Suprapubic skin (tissue), 4 donors: Measurements from ENCODE around the gene EAF1. TPM values are rescaled to one million over a fixed set of nuclear protein-coding genes. Genes with fewer than 3 reads are reported as not detected.
"Not testable (repeated sequence)": the region's sequence is repeated elsewhere in the genome, so short reads cannot be mapped to it uniquely, and the experiment has no call there.

Experiments used
- DNase-seq, 2 donors: peaks; one replicate each; pipeline ENCODE4 v3.0.0-alpha.2; 2019; ENCODE audit warnings: low spot score in 2 of 2
- H3K27ac ChIP-seq: fragments of 200-600 bp; sonication (generic); one replicate; pipeline ENCODE4 v1.5.1; 2019
- H3K27me3 ChIP-seq: fragments of 200-600 bp; sonication (generic); one replicate; pipeline ENCODE4 v1.5.1; 2019
- H3K36me3 ChIP-seq: fragments of 200-600 bp; sonication (generic); one replicate; pipeline ENCODE4 v1.5.1; 2019
- H3K4me1 ChIP-seq: fragments of 200-600 bp; sonication (generic); one replicate; pipeline ENCODE4 v1.5.1; 2019
- H3K4me3 ChIP-seq: fragments of 200-600 bp; sonication (generic); one replicate; pipeline ENCODE4 v1.5.1; 2019; ENCODE audit warnings: mild to moderate bottlenecking
- H3K9me3 ChIP-seq: fragments of 200-600 bp; sonication (generic); one replicate; pipeline ENCODE4 v1.5.1; 2019
- EP300 ChIP-seq: sonication (generic); formaldehyde crosslinking; IDR thresholded peaks from one replicate; pipeline ENCODE4 v1.6.1; 2017; ENCODE audit warnings: antibody characterized with exemption
- POLR2A ChIP-seq, 2 donors: fragments of 450-650 bp; IDR thresholded peaks; one replicate each; pipeline ENCODE4 v1.6.1; 2017; ENCODE audit warnings: antibody characterized with exemption in 2 of 2, mild to moderate bottlenecking in 2 of 2, moderate library complexity in 2 of 2
- POLR2AphosphoS5 ChIP-seq, 3 donors: sonication (generic); formaldehyde crosslinking; IDR thresholded peaks; one replicate each; pipeline ENCODE4 v1.6.1; 2017; ENCODE audit warnings: antibody characterized with exemption in 3 of 3
- WGBS: methylation state at CpG from one replicate; pipeline ENCODE4 v1.1.5; 2018; 5-methylcytosine and 5-hydroxymethylcytosine counted together
- total RNA-seq, 4 donors: library from RNA; depleted of rRNA; stranded (reverse); fragments of >200 nt; gene quantifications; one replicate each; pipeline ENCODE4 v1.1.0, GENCODE V29; 2016
- TF ChIP-seq, protein P1 (sequence below), 2 donors: fragments of 200-600 bp in 1 of 2; fragments of 450-650 bp in 1 of 2; sonication (generic) in 1 of 2; IDR thresholded peaks; one replicate each; pipeline ENCODE4 v1.5.1; 2016 to 2019; ENCODE audit warnings: antibody characterized with exemption in 2 of 2, mild to moderate bottlenecking in 1 of 2, moderate library complexity in 1 of 2

The EAF1 gene
- total RNA-seq, 4 donors from 2014 or later: 33.4 to 52.3 (median 42.7) TPM

DNA sequence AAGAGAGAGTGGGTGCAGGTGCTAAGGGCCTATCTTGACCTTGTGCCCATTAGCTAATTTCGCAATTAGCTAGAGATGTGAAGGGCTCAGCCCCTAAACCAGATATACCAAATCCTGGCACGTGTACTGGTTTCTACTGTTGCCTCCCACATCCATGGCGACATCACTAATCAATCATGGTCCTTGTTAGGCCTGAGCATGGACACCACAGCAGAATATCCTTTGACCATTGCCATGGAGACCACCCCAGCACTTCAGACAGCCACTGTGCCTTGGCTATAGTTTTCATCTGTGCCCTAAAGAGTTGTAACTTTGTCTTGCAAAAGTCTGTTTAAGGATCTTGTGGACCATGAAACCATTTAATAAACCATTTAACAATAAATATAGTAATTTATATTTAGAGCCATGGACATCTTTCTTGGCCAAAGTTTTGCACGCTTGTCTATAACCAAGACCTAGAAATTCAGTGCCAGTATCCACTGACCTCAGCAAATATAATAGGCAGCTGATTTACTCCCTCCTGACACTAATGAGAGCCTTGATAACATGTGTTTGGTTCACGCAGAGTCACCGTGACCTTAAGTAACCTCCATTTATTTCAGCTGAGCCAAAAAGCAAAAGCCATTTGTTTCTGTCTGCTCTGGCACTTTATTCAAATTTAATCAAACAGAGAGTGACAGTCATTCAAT is 50.7 kb downstream of the EAF1 start:
- H3K27ac ChIP-seq: no peak overlapping the region
- TF ChIP-seq EP300 (no peak), POLR2A (IDR thresholded peaks at IDR 0.05) (no peak), POLR2AphosphoS5 (IDR thresholded peaks at IDR 0.05) (no peak)
- TF ChIP-seq, protein P1, sequence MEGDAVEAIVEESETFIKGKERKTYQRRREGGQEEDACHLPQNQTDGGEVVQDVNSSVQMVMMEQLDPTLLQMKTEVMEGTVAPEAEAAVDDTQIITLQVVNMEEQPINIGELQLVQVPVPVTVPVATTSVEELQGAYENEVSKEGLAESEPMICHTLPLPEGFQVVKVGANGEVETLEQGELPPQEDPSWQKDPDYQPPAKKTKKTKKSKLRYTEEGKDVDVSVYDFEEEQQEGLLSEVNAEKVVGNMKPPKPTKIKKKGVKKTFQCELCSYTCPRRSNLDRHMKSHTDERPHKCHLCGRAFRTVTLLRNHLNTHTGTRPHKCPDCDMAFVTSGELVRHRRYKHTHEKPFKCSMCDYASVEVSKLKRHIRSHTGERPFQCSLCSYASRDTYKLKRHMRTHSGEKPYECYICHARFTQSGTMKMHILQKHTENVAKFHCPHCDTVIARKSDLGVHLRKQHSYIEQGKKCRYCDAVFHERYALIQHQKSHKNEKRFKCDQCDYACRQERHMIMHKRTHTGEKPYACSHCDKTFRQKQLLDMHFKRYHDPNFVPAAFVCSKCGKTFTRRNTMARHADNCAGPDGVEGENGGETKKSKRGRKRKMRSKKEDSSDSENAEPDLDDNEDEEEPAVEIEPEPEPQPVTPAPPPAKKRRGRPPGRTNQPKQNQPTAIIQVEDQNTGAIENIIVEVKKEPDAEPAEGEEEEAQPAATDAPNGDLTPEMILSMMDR (IDR thresholded peaks at IDR 0.05): no peak
- no peaks in the 10 kb centered on the region for H3K36me3 ChIP-seq
- peaks cover 7% of the 10 kb centered on the region for H3K4me1 ChIP-seq
- H3K4me3 ChIP-seq: no peak overlapping the region
- H3K27me3 ChIP-seq: no peaks in the 10 kb centered on the region
- H3K9me3 ChIP-seq: no peaks in the 10 kb centered on the region
- DNase-seq: peak in 1 of 2 donors; percentile 1
- 67% methylated on average over 6 of the region's 6 CpGs for WGBS

DNA sequence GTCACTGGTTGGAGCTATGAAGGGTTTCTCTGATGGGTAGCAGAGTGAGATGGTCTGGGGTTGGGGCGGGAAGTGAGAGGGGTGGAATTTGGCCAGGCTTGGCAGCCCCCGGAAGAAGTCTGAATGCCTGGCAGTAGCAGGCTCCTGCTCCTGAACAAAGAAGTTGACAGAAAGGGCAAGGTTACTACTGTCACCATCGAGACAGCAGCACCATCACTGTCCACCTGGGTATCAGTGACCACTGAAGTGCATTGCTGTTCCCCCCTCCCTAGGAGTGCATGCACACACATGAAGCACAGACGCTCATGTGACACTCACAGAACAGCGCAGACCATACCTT is 51.2 kb downstream of the EAF1 start:
- DNase-seq: peak in 1 of 2 donors; percentile 29
- no peak overlapping the region for H3K27ac ChIP-seq
- H3K4me1 ChIP-seq: peaks cover 7% of the 10 kb centered on the region
- no peaks in the 10 kb centered on the region for H3K36me3 ChIP-seq
- TF ChIP-seq, protein P1 (IDR thresholded peaks at IDR 0.05): no peak
- H3K9me3 ChIP-seq: no peaks in the 10 kb centered on the region
- 75% methylated on average over 5 of the region's 5 CpGs for WGBS
- no peaks in the 10 kb centered on the region for H3K27me3 ChIP-seq
- H3K4me3 ChIP-seq: no peak overlapping the region

- peaks cover 7% of the 10 kb centered on the region for H3K4me1 ChIP-seq
- peak in 1 of 2 donors; percentile 12 for DNase-seq
- TF ChIP-seq POLR2AphosphoS5 (IDR thresholded peaks at IDR 0.05) (no peak), EP300 (no peak), POLR2A (IDR thresholded peaks at IDR 0.05) (no peak)
- TF ChIP-seq, protein P1 (IDR thresholded peaks at IDR 0.05): no peak
- no peak overlapping the region for H3K27ac ChIP-seq
- no peaks in the 10 kb centered on the region for H3K27me3 ChIP-seq
- H3K9me3 ChIP-seq: no peaks in the 10 kb centered on the region
- H3K36me3 ChIP-seq: no peaks in the 10 kb centered on the region
- H3K4me3 ChIP-seq: no peak overlapping the region
These were observed 52.2 kb downstream of the EAF1 start for GRCh38 chr3:15479400-15480224.

DNA sequence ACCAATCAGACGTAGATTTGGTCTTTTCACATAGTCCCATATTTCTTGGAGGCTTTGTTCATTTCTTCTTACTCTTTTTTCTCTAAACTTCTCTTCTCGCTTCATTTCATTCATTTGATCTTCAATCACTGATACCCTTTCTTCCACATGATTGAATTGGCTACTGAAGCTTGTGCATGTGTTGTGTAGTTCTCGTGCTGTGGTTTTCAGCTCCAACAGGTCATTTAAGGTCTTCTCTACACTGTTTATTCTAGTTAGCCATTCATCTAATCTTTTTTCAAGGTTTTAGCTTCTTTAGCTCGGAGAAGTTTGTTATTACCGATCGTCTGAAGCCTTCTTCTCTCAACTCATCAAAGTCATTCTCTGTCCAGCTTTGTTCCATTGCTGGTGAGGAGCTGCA is 57.2 kb downstream of the EAF1 start:
- not testable (repeated sequence) for H3K9me3 ChIP-seq, H3K36me3 ChIP-seq, H3K4me3 ChIP-seq, H3K4me1 ChIP-seq, DNase-seq, H3K27ac ChIP-seq, H3K27me3 ChIP-seq
- WGBS: 98% methylated on average over 6 of the region's 6 CpGs

DNA sequence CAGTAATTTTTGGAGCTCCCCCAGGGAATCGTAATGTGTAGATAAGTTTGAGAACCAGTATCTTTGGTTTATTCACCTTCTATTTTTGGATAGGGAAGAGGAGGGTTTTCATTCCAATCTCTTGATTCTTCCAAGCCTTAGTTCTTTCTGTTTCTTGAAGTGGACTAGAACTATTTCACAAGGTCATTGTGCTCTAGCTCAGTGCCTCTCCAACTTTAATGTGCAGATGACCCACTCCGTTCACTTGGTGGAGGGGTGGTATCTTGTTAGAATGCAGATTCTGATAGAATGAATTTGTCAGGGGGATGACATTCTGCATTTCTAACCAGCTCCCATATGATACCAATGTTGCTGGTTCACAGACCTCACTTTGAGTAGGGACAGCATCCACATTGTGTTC is 58.6 kb downstream of the EAF1 start:
- no peak for DNase-seq
- Histone ChIP-seq H3K4me3 (no peak overlapping the region), H3K4me1 (no peaks in the 10 kb centered on the region), H3K27me3 (no peaks in the 10 kb centered on the region), H3K27ac (no peak overlapping the region), H3K9me3 (no peaks in the 10 kb centered on the region), H3K36me3 (no peaks in the 10 kb centered on the region)
- WGBS: 91% methylated on average over 2 of the region's 2 CpGs
- TF ChIP-seq, protein P1 (IDR thresholded peaks at IDR 0.05): no peak
- no peak for TF ChIP-seq EP300
- no peak for TF ChIP-seq POLR2A (IDR thresholded peaks at IDR 0.05)
- no peak for TF ChIP-seq POLR2AphosphoS5 (IDR thresholded peaks at IDR 0.05)
